WTC11 (cell line): Measurements from ENCODE around the gene TMEM117.

Experiments
- CTCF ChIP-seq: fragments of 200-600 bp; IDR thresholded peaks from 2 replicates; pipeline ENCODE4 v1.8.0; 2022; ENCODE audit warnings: antibody characterized with exemption
- HMGXB4 ChIP-seq: sonication (generic); formaldehyde crosslinking; IDR thresholded peaks from 2 replicates; pipeline ENCODE4 v1.8.1; 2023; ENCODE audit warnings: mild to moderate bottlenecking, moderate library complexity, missing genetic modification reagents
- IRF1 ChIP-seq: sonication (generic); formaldehyde crosslinking; IDR thresholded peaks from 2 replicates; pipeline ENCODE4 v1.8.0; 2023; ENCODE audit warnings: missing genetic modification reagents
- PRRX2 ChIP-seq: fragments of 250-450 bp; sonication (Bioruptor Pico); IDR thresholded peaks from 2 replicates; pipeline ENCODE4 v1.8.0; 2021; ENCODE audit warnings: mild to moderate bottlenecking
- ZNF232 ChIP-seq: sonication (generic); formaldehyde crosslinking; IDR thresholded peaks from 2 replicates; pipeline ENCODE4 v1.8.0; 2022; ENCODE audit warnings: mild to moderate bottlenecking, missing genetic modification reagents
- ZNF512 ChIP-seq: sonication (generic); formaldehyde crosslinking; IDR thresholded peaks from 2 replicates; pipeline ENCODE4 v1.8.1; 2022; ENCODE audit warnings: missing genetic modification reagents, borderline replicate concordance

GRCh38 chr12:43988838-43989560 lies 153.1 kb downstream of the TMEM117 start:
- no peak for TF ChIP-seq CTCF
- no peak for TF ChIP-seq ZNF512
- TF ChIP-seq HMGXB4, result no peak
- no peak for TF ChIP-seq IRF1 (CRISPR knock-in tag)
- no peak for TF ChIP-seq ZNF232 (CRISPR knock-in tag)
- no peak for TF ChIP-seq PRRX2 (CRISPR knock-in tag)
